Astrocyte (in vitro differentiated cells and primary cell): ENCODE measurements around the gene CXCL8. TPM values are rescaled to one million over a fixed set of nuclear protein-coding genes. Genes with fewer than 3 reads are reported as not detected.

Experiments
- DNase-seq: peaks from one replicate; pipeline ENCODE4 v3.0.0-alpha.2; 2010; ENCODE audit warnings: low read depth
- FAIRE-seq: peaks from 2 replicates; lab custom pipeline; 2011; peaks lifted over from hg19 to GRCh38; lab: Jason Lieb, UNC
- H2AFZ ChIP-seq: 2 replicates; pipeline ENCODE4 v1.6.0; 2012; ENCODE audit warnings: low read depth, low read length, inconsistent platforms
- H3K27ac ChIP-seq: 2 replicates; pipeline ENCODE4 v1.5.1; 2011; ENCODE audit warnings: low read depth, low read length, inconsistent platforms
- H3K27me3 ChIP-seq: 2 replicates; pipeline ENCODE4 v1.6.0; 2011; ENCODE audit warnings: low read length, inconsistent platforms; ENCODE audit not compliant: insufficient read depth
- H3K36me3 ChIP-seq: 2 replicates; pipeline ENCODE4 v1.5.1; 2011; ENCODE audit warnings: low read length, inconsistent platforms; ENCODE audit not compliant: insufficient read depth
- H3K4me1 ChIP-seq: 2 replicates; pipeline ENCODE4 v1.5.1; 2011; ENCODE audit warnings: low read length, inconsistent platforms; ENCODE audit not compliant: insufficient read depth
- H3K4me2 ChIP-seq: 2 replicates; pipeline ENCODE4 v1.6.0; 2012; ENCODE audit warnings: low read length, inconsistent platforms
- H3K4me3 ChIP-seq: 2 replicates; pipeline ENCODE4 v1.5.1; 2011; ENCODE audit warnings: low read depth, mild to moderate bottlenecking, low read length, inconsistent platforms; ENCODE audit not compliant: insufficient read depth
- H3K79me2 ChIP-seq: 2 replicates; pipeline ENCODE4 v1.6.0; 2012; ENCODE audit warnings: mild to moderate bottlenecking, low read length, inconsistent platforms; ENCODE audit not compliant: insufficient read depth
- H3K9ac ChIP-seq: 2 replicates; pipeline ENCODE4 v1.6.0; 2012; ENCODE audit warnings: mild to moderate bottlenecking, low read length, inconsistent platforms
- H3K9me3 ChIP-seq: 2 replicates; pipeline ENCODE4 v1.5.1; 2012; ENCODE audit warnings: low read depth, mild to moderate bottlenecking, low read length, inconsistent platforms; ENCODE audit not compliant: insufficient read depth
- H4K20me1 ChIP-seq: 2 replicates; pipeline ENCODE4 v1.6.0; 2012; ENCODE audit warnings: low read length, inconsistent platforms; ENCODE audit not compliant: insufficient read depth
- H3K27ac Mint-ChIP-seq: one replicate; pipeline ENCODE4 v1.8.0; 2021; ENCODE audit warnings: mild to moderate bottlenecking, mixed read lengths; ENCODE audit not compliant: unreplicated experiment
- H3K27me3 Mint-ChIP-seq: one replicate; pipeline ENCODE4 v1.8.0; 2021; ENCODE audit warnings: low read depth, mixed read lengths; ENCODE audit not compliant: unreplicated experiment
- H3K36me3 Mint-ChIP-seq: one replicate; pipeline ENCODE4 v1.8.0; 2021; ENCODE audit warnings: low read depth, mixed read lengths; ENCODE audit not compliant: unreplicated experiment
- H3K4me1 Mint-ChIP-seq: one replicate; pipeline ENCODE4 v1.8.0; 2021; ENCODE audit warnings: low read depth, mixed read lengths; ENCODE audit not compliant: unreplicated experiment
- H3K4me3 Mint-ChIP-seq: one replicate; pipeline ENCODE4 v1.8.0; 2021; ENCODE audit warnings: mild to moderate bottlenecking, moderate library complexity, mixed read lengths; ENCODE audit not compliant: unreplicated experiment
- H3K9me3 Mint-ChIP-seq: one replicate; pipeline ENCODE4 v1.8.0; 2021; ENCODE audit warnings: mild to moderate bottlenecking, mixed read lengths; ENCODE audit not compliant: unreplicated experiment
- CTCF ChIP-seq: IDR thresholded peaks from 2 replicates; pipeline ENCODE4 v1.5.1; 2011; ENCODE audit warnings: low read depth, mild to moderate bottlenecking, inconsistent platforms, low read length, moderate library complexity; ENCODE audit not compliant: insufficient read depth
- EZH2 ChIP-seq: IDR thresholded peaks from 2 replicates; pipeline ENCODE4 v1.6.1; 2012; ENCODE audit warnings: mild to moderate bottlenecking, low read length, inconsistent platforms; ENCODE audit not compliant: insufficient read depth
- total RNA-seq: library from RNA; stranded (reverse); gene quantifications from 2 replicates; pipeline ENCODE4 v1.2.1, GENCODE V29; 2021

CXCL8 gene
- total RNA-seq, 1 donor from 2014 or later: 1.5 TPM

GRCh38 chr4:73713650-73714049 is 26.7 kb upstream of the CXCL8 start:
- no peaks in the 10 kb centered on the region for H4K20me1 ChIP-seq
- no peaks in the 10 kb centered on the region for H3K9me3 ChIP-seq
- H3K4me3 Mint-ChIP-seq: no peak overlapping the region
- no peak overlapping the region for H3K4me3 ChIP-seq
- FAIRE-seq (no peak), DNase-seq (no peak)
- TF ChIP-seq CTCF: no peak
- no peak overlapping the region for H3K4me2 ChIP-seq
- H3K36me3 ChIP-seq: no peaks in the 10 kb centered on the region
- no peak overlapping the region for H2AFZ ChIP-seq
- H3K9ac ChIP-seq: no peak overlapping the region
- H3K27me3 Mint-ChIP-seq: no peaks in the 10 kb centered on the region
- H3K27ac ChIP-seq: no peak overlapping the region
- no peak overlapping the region for H3K27ac Mint-ChIP-seq
- H3K4me1 ChIP-seq: peaks cover 7% of the 10 kb centered on the region
- H3K27me3 ChIP-seq: no peaks in the 10 kb centered on the region
- no peaks in the 10 kb centered on the region for H3K79me2 ChIP-seq
- H3K4me1 Mint-ChIP-seq: peaks cover 14% of the 10 kb centered on the region
- H3K9me3 Mint-ChIP-seq: no peaks in the 10 kb centered on the region
- no peaks in the 10 kb centered on the region for H3K36me3 Mint-ChIP-seq

- H3K36me3 ChIP-seq: no peaks in the 10 kb centered on the region
- H2AFZ ChIP-seq: no peak overlapping the region
- Mint-ChIP-seq H3K9me3 (no peaks in the 10 kb centered on the region), H3K4me1 (peaks cover 23% of the 10 kb centered on the region), H3K36me3 (no peaks in the 10 kb centered on the region), H3K4me3 (no peak overlapping the region), H3K27ac (no peak overlapping the region), H3K27me3 (no peaks in the 10 kb centered on the region)
- FAIRE-seq: no peak
- H3K27me3 ChIP-seq: no peaks in the 10 kb centered on the region
- no peak overlapping the region for H3K4me2 ChIP-seq
- H3K9ac ChIP-seq: no peak overlapping the region
- H4K20me1 ChIP-seq: no peaks in the 10 kb centered on the region
- peaks cover 8% of the 10 kb centered on the region for H3K4me1 ChIP-seq
- H3K4me3 ChIP-seq: no peak overlapping the region
- H3K9me3 ChIP-seq: no peaks in the 10 kb centered on the region
- TF ChIP-seq EZH2 (no peak), CTCF (no peak)
- no peak for DNase-seq
- H3K79me2 ChIP-seq: no peaks in the 10 kb centered on the region
- H3K27ac ChIP-seq: no peak overlapping the region
These were observed 25.7 kb upstream of the CXCL8 start for GRCh38 chr4:73714647-73715046.

- Mint-ChIP-seq H3K4me3 (no peak overlapping the region), H3K27me3 (no peaks in the 10 kb centered on the region), H3K4me1 (peaks cover 23% of the 10 kb centered on the region), H3K27ac (no peak overlapping the region), H3K36me3 (no peaks in the 10 kb centered on the region), H3K9me3 (peaks cover under 1% of the 10 kb centered on the region)
- Histone ChIP-seq H4K20me1 (no peaks in the 10 kb centered on the region), H3K9ac (no peak overlapping the region), H3K4me3 (no peak overlapping the region), H3K79me2 (no peaks in the 10 kb centered on the region), H3K4me1 (peaks cover 8% of the 10 kb centered on the region), H3K4me2 (no peak overlapping the region), H3K9me3 (no peaks in the 10 kb centered on the region), H3K36me3 (no peaks in the 10 kb centered on the region), H2AFZ (no peak overlapping the region), H3K27ac (no peak overlapping the region), H3K27me3 (no peaks in the 10 kb centered on the region)
- TF ChIP-seq CTCF (no peak), EZH2 (no peak)
- FAIRE-seq (no peak), DNase-seq (no peak)
These were observed 24.7 kb upstream of the CXCL8 start for GRCh38 chr4:73715659-73716058.
